Measurements from ENCODE around the gene AQP2. TPM values are rescaled to one million over a fixed set of nuclear protein-coding genes. Genes with fewer than 3 reads are reported as not detected.

AQP2 gene
- total RNA-seq, 6 experiments from 2014 or later = not detected

DNA sequence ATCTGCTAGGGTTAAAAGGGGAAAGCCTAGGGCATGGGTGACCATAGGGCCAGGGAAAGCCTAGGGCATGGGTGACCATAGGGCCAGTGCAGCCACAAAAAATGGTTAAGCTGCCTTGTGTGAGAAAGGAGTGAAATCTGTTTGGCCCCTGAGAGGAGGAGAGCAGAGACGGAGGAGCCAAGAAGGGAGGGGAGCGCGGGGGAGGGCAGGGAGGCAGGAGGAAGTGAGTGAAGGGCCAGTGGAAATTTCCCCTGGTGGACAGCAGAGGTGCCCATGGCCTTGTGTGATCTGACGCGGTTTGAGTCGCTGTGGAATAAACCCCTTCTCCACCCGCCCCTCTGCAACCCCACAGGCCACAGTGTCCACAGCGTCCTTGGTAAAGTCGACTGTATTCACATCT lies 21.6 kb downstream of the AQP2 start:
- Mint-ChIP-seq H3K4me3 (no peak overlapping the region), H3K9me3 (no peaks in the 10 kb centered on the region), H3K36me3 (ENCODE audit: low read depth) (no peaks in the 10 kb centered on the region), H3K27ac (no peak overlapping the region), H3K27me3 (ENCODE audit: insufficient read depth) (peaks cover 4% of the 10 kb centered on the region), H3K4me1 (ENCODE audit: low read depth) (no peaks in the 10 kb centered on the region)
- no peak for DNase-seq
- TF ChIP-seq, protein P1, sequence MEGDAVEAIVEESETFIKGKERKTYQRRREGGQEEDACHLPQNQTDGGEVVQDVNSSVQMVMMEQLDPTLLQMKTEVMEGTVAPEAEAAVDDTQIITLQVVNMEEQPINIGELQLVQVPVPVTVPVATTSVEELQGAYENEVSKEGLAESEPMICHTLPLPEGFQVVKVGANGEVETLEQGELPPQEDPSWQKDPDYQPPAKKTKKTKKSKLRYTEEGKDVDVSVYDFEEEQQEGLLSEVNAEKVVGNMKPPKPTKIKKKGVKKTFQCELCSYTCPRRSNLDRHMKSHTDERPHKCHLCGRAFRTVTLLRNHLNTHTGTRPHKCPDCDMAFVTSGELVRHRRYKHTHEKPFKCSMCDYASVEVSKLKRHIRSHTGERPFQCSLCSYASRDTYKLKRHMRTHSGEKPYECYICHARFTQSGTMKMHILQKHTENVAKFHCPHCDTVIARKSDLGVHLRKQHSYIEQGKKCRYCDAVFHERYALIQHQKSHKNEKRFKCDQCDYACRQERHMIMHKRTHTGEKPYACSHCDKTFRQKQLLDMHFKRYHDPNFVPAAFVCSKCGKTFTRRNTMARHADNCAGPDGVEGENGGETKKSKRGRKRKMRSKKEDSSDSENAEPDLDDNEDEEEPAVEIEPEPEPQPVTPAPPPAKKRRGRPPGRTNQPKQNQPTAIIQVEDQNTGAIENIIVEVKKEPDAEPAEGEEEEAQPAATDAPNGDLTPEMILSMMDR (IDR thresholded peaks at IDR 0.05) = no peak

DNA sequence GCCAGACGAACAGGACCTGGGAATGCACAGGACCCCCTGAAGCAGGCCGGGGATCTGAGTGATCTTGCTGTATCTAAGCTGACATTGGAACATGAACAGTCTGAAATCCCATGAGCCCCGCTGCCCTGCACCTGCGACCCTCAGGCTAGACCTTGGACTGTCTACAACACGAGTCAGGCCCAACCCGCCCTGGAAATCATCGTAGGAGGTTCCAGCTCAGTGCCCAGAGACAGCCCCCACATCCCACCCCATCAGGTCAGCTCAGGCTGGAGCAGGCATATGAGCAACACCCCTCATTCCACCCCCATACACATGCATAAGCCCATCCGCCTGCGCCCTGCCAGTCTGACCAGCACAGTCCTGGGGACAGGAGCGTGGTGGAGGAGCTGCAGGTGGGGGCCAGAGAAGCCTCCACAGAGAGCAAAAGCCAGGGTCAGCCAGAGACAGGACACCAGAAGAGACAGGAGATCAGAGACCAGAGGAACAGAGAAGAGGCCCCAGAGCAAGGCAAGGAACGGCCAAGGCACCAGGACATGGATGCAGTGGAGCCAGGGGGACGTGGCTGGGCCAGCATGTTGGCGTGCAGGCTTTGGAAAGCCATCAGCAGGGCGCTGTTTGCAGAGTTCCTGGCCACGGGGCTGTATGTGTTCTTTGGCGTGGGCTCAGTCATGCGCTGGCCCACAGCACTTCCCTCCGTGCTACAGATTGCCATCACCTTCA lies 22.3 kb downstream of the AQP2 start, which contains the start of gene AQP6:
Gene AQP6 (plus strand): TSS at position 307 of the 720 bp plus-strand sequence. CDS start 227 bp downstream, at position 534.
- no peaks in the 10 kb centered on the region for H3K36me3 Mint-ChIP-seq (ENCODE audit: low read depth)
- no peak within 1 kb of the TSS for H3K27ac Mint-ChIP-seq
- H3K9me3 Mint-ChIP-seq = no peaks in the 10 kb centered on the region
- no peaks in the 10 kb centered on the region for H3K4me1 Mint-ChIP-seq (ENCODE audit: low read depth)
- TF ChIP-seq, protein P1 (IDR thresholded peaks at IDR 0.05) = no peak
- no peak within 1 kb of the TSS for H3K4me3 Mint-ChIP-seq
- no peak for DNase-seq
- peaks cover 4% of the 10 kb centered on the region for H3K27me3 Mint-ChIP-seq (ENCODE audit: insufficient read depth)

DNA sequence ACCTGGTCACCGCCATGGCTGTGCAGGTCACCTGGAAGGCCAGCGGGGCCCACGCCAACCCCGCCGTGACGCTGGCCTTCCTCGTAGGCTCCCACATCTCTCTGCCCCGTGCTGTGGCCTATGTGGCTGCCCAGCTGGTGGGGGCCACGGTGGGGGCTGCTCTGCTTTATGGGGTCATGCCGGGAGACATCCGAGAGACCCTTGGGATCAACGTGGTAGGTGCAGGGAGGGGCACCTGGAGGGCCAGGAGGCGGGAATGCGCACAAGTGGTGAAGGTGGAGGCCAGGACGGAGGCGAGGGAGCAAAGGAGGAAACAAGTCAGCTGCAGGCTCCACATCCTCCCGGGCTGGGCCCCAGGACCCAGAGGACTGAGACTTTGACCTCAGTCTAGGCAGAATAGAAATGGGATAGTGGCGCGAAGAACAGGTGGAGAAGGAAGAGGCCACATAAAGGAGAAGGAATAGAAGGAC lies 22.9 kb downstream of the AQP2 start:
- Mint-ChIP-seq H3K36me3 (ENCODE audit: low read depth) (no peaks in the 10 kb centered on the region), H3K4me3 (no peak overlapping the region), H3K9me3 (no peaks in the 10 kb centered on the region), H3K4me1 (ENCODE audit: low read depth) (no peaks in the 10 kb centered on the region), H3K27me3 (ENCODE audit: insufficient read depth) (peaks cover 4% of the 10 kb centered on the region), H3K27ac (no peak overlapping the region)
- TF ChIP-seq, protein P1 (IDR thresholded peaks at IDR 0.05) = no peak
- DNase-seq = no peak

DNA sequence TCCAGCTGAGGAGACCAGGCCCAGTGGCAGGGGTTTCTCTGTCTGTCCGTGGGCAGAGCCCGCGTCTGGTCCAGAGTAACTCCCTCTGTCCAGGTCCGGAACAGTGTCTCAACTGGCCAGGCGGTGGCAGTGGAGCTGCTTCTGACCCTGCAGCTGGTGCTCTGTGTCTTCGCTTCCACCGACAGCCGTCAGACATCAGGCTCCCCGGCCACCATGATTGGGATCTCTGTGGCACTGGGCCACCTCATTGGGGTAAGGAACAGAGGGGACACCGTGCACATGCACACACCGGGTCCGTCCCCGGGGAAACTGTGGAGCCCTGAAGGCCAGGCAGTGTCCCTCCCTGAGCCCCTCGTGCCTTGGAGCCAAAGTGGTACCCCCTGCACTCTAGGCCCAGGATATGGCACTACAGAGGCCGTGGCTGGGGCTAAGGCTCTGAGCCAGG lies 23.7 kb downstream of the AQP2 start:
- Mint-ChIP-seq H3K9me3 (no peaks in the 10 kb centered on the region), H3K36me3 (ENCODE audit: low read depth) (no peaks in the 10 kb centered on the region), H3K4me3 (no peak overlapping the region), H3K27me3 (ENCODE audit: insufficient read depth) (peaks cover 4% of the 10 kb centered on the region), H3K27ac (no peak overlapping the region), H3K4me1 (ENCODE audit: low read depth) (no peaks in the 10 kb centered on the region)
- TF ChIP-seq, protein P1 (IDR thresholded peaks at IDR 0.05) = peak; percentile 73
- peak; percentile 31 for DNase-seq

DNA sequence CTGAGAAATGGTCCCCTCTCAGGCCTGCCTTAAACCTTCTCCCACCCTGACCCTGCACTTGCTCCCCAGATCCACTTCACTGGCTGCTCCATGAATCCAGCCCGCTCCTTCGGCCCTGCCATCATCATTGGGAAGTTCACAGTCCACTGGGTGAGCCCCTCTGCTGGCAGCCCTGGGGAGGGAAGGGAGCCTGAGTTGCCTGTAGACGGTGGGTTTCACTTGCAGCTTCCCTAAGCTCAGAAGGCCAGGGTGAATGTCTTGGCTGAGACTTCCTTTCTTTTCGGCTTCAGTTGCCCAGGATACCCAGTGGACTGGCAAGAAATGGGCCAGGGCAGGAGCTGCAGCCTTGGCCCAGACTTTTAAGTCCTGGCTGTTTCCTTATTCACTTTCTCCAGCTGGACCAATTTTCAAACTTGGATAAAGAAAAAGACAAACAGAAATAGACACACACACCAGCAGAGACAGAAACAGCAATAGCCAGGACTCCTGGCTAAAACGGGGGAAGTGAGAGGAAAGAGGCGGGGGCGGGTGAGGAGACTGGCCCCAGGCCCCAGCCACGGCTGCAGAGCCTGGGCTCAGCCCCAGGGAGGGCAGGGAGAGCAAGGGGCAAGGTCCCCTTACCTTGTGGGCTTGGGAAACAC lies 24.3 kb downstream of the AQP2 start:
- TF ChIP-seq, protein P1 (IDR thresholded peaks at IDR 0.05) = no peak

More for the DNA sequence above, 24.3 kb downstream of the AQP2 start:
- Mint-ChIP-seq H3K9me3 (no peaks in the 10 kb centered on the region), H3K27ac (no peak overlapping the region), H3K4me1 (ENCODE audit: low read depth) (no peaks in the 10 kb centered on the region), H3K4me3 (no peak overlapping the region), H3K27me3 (ENCODE audit: insufficient read depth) (peaks cover 4% of the 10 kb centered on the region), H3K36me3 (ENCODE audit: low read depth) (no peaks in the 10 kb centered on the region)
- DNase-seq = no peak
